KMS-11 (cell line): Measurements from ENCODE around the gene RAF1.
"Not testable (repeated sequence)": the region's sequence is repeated elsewhere in the genome, so short reads cannot be mapped to it uniquely, and the experiment has no call there.

Experiments used
- H2AFZ ChIP-seq: fragments of 200-600 bp; sonication (generic); 2 replicates; pipeline ENCODE4 v1.6.1; 2016; ENCODE audit warnings: antibody characterized with exemption, mixed run types, low read depth
- H3K27ac ChIP-seq: fragments of 200-600 bp; sonication (generic); 2 replicates; pipeline ENCODE4 v1.6.1; 2016; ENCODE audit warnings: mild to moderate bottlenecking, mixed run types
- H3K27me3 ChIP-seq: fragments of 200-600 bp; sonication (generic); 2 replicates; pipeline ENCODE4 v1.6.1; 2017; ENCODE audit warnings: mild to moderate bottlenecking, low read depth, mixed run types, moderate library complexity; ENCODE audit not compliant: insufficient read depth
- H3K36me3 ChIP-seq: fragments of 200-600 bp; sonication (generic); 2 replicates; pipeline ENCODE4 v1.6.1; 2017; ENCODE audit warnings: mild to moderate bottlenecking, mixed run types; ENCODE audit not compliant: insufficient read depth
- H3K4me1 ChIP-seq: fragments of 200-600 bp; sonication (generic); 2 replicates; pipeline ENCODE4 v1.6.1; 2016; ENCODE audit warnings: mild to moderate bottlenecking, low read depth, mixed run types; ENCODE audit not compliant: poor library complexity, severe bottlenecking
- H3K4me2 ChIP-seq: fragments of 200-600 bp; sonication (generic); 2 replicates; pipeline ENCODE4 v1.7.0; 2016; ENCODE audit warnings: mild to moderate bottlenecking, mixed run types
- H3K4me3 ChIP-seq: fragments of 200-600 bp; sonication (generic); IDR thresholded peaks from 2 replicates; pipeline ENCODE4 v1.6.1; 2017; ENCODE audit warnings: low read depth, low read length, mixed read lengths; ENCODE audit not compliant: insufficient read depth
- H3K79me2 ChIP-seq: fragments of 200-600 bp; sonication (generic); 2 replicates; pipeline ENCODE4 v1.6.1; 2016; ENCODE audit warnings: low read depth, mixed run types; ENCODE audit not compliant: insufficient read depth
- H3K9ac ChIP-seq: fragments of 200-600 bp; sonication (generic); 2 replicates; pipeline ENCODE4 v1.6.1; 2016; ENCODE audit warnings: mild to moderate bottlenecking, mixed run types
- H4K20me1 ChIP-seq: fragments of 200-600 bp; sonication (generic); 2 replicates; pipeline ENCODE4 v1.6.1; 2016; ENCODE audit warnings: mild to moderate bottlenecking, mixed run types; ENCODE audit not compliant: insufficient read depth
- CTCF ChIP-seq: fragments of 200-600 bp; sonication (generic); conservative IDR thresholded peaks from 2 replicates; pipeline ENCODE4 v1.6.1; 2017; ENCODE audit warnings: low read depth, mild to moderate bottlenecking, antibody characterized with exemption, low read length, moderate library complexity, mixed read lengths

RAF1 gene

DNA sequence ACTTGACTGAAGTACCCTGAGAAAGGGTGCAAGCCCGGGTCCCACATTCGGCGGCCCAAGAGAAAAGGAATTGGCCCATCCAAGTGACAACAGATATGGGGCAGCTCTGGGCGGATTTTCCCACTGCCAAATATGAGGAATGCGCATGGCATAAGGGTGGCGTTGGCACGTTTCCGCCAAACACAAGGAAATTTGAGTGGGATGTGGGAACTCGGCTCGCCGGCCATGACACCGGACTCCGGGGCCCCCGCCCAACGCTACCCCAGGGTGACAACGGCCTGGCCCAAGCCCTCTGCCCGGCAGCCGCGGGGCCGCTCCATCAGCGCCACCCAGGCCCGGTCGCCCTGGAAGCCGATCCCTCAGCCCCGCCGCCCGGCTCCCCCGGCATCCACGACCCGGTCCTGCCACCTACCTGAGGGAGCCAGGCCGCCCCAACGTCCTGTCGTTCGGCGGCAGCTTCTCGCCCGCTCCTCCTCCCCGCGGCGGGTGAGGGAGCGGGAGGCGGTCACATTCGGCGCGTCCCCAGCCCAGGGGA, 449 bp downstream of the RAF1 start:
- Histone ChIP-seq H2AFZ (peak overlapping the region; percentile 80; the same call in 1 of the 2 replicates), H3K4me2 (peak overlapping the region; percentile 71), H3K27ac (peak overlapping the region; percentile 91), H3K79me2 (peaks cover 54% of the 10 kb centered on the region), H3K9ac (peak overlapping the region; percentile 96), H3K4me3 (peak overlapping the region; percentile 44), H3K4me1 (peaks cover 33% of the 10 kb centered on the region), H4K20me1 (peaks cover 15% of the 10 kb centered on the region), H3K27me3 (no peaks in the 10 kb centered on the region), H3K36me3 (no peaks in the 10 kb centered on the region)
- TF ChIP-seq CTCF, result no peak

DNA sequence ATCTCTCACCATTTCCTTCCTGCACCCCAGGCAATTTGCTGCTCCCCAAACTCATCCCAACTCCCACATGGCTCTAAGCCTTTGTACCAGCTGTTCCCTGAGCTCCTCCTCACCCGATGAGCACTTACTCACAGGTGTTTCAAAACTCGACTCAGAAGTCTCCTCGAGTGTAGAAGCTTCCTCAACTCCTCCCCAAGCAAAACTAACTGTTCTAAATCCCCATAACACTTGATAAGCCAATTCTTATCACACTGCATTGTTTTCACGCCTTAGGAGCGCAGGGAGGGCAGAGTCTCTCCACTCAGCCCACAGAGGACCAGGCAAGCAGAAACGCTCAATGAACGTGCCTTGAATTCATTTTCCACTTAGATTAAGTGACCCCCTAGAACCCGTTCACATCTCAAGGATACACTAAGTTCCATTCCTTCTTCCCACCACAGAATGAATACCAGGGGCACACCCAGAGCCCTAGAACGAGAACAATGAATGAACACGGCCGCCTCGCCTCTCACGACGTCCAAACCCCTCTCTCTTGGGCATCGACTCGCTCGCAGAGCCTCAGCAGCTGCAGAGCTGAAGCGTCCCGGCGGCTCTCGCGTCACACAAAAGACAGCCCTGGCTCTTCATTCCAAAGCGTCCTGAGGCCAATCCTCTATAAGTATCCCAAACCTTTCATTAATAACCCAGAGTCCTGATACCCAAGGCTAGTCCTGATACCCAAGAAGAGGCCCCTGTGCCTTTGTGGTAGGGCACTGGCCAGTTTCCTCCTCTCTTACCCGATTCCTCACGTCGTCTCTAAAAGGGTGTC, 1.1 kb downstream of the RAF1 start:
- no peaks in the 10 kb centered on the region for H3K27me3 ChIP-seq
- peaks cover 61% of the 10 kb centered on the region for H3K79me2 ChIP-seq
- H3K4me3 ChIP-seq, result peak overlapping the region; percentile 76
- H3K9ac ChIP-seq, result peak overlapping the region; percentile 96
- TF ChIP-seq CTCF, result no peak
- H3K27ac ChIP-seq, result peak overlapping the region; percentile 91
- H2AFZ ChIP-seq, result no peak overlapping the region
- H3K4me2 ChIP-seq, result peak overlapping the region; percentile 71
- H4K20me1 ChIP-seq, result peaks cover 17% of the 10 kb centered on the region
- H3K36me3 ChIP-seq, result no peaks in the 10 kb centered on the region
- peaks cover 34% of the 10 kb centered on the region for H3K4me1 ChIP-seq

DNA sequence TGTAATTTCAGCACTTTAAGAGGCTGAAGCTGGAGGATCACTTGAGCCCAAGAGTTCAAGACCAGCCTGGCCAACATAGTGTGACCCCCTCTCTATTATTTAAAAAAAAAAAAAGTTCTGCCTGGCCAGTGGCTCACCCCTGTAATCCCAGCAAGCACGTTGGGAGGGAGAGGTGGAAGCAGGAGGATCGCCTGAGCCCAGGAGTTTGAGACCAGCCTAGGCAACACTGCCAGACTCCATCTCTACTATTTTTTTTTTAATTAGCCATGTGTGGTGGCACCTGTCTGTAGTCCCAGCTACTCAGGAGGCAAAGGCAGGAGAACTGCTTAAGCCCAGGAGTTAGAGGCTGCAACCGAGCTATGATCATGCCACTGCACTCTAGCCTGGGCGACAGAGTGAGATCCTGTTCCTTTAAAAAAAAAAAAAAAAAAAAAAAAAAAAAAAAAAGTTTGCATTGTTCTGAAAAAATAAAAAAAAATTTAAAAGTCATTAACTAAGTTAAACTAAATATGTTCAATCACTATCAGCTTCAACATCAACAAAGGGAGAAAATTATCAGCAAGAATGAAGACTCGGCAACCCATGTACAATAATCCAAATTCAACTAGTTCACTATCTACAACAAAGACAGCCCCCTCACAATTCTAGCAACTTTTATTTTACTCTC, 1.9 kb downstream of the RAF1 start:
- H3K4me1 ChIP-seq, result peaks cover 34% of the 10 kb centered on the region
- TF ChIP-seq CTCF, result no peak
- no peaks in the 10 kb centered on the region for H3K27me3 ChIP-seq
- no peaks in the 10 kb centered on the region for H3K36me3 ChIP-seq
- H3K4me3 ChIP-seq, result peak overlapping the region; percentile 76
- peaks cover 68% of the 10 kb centered on the region for H3K79me2 ChIP-seq
- peak overlapping the region; percentile 91; the same call in 1 of the 2 replicates for H3K27ac ChIP-seq
- peak overlapping the region; percentile 96; the same call in 1 of the 2 replicates for H3K9ac ChIP-seq
- H2AFZ ChIP-seq, result no peak overlapping the region
- peaks cover 17% of the 10 kb centered on the region for H4K20me1 ChIP-seq
- peak overlapping the region; percentile 71 for H3K4me2 ChIP-seq

DNA sequence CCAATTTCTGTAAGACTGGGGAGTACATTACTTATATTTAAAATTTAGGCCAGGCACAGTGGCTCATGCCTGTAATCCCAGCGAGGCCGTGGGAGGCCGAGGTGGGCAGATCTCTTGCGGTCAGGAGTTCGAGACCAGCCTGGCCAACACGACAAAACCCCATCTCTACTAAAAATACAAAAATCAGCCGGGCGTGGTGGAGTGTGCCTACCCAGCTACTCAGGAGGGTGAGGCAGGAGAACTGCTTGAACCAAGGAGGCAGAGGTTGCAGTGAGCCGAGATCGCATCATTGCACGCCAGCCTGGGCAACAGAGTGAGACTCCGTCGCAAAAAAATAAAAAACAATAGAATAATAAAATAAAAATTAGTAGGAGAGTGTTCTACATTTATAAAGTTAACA, 2.5 kb downstream of the RAF1 start:
- Histone ChIP-seq H4K20me1 (peaks cover 20% of the 10 kb centered on the region), H3K4me1 (peaks cover 34% of the 10 kb centered on the region), H3K79me2 (peaks cover 75% of the 10 kb centered on the region), H3K4me2 (peak overlapping the region; percentile 71)
- not testable (repeated sequence) for H2AFZ ChIP-seq, H3K9ac ChIP-seq, H3K27ac ChIP-seq, H3K4me3 ChIP-seq, H3K36me3 ChIP-seq, H3K27me3 ChIP-seq
